Neural cell (in vitro differentiated cells): ENCODE measurements around the gene NPHP4. TPM values are rescaled to one million over a fixed set of nuclear protein-coding genes. Genes with fewer than 3 reads are reported as not detected.

Experiments used
- H2AFZ ChIP-seq: fragments of 200-600, 300-800 bp; sonication (generic), shearing (Covaris generic); 2 replicates; pipeline ENCODE4 v1.6.0; 2014; ENCODE audit warnings: low read depth, mild to moderate bottlenecking, antibody characterized with exemption, low read length, moderate library complexity
- H3F3A ChIP-seq: fragments of 200-600 bp; shearing (Covaris generic); 2 replicates; pipeline ENCODE4 v1.6.1; 2016; ENCODE audit warnings: mild to moderate bottlenecking, moderate library complexity, mixed read lengths, antibody characterized with exemption, low read length; ENCODE audit not compliant: insufficient read depth, poor library complexity, severe bottlenecking
- H3K27ac ChIP-seq: fragments of 200-600, 300-800 bp; sonication (generic), shearing (Covaris generic); 2 replicates; pipeline ENCODE4 v1.5.1; 2014; ENCODE audit warnings: mild to moderate bottlenecking, low read length, moderate library complexity
- H3K27me3 ChIP-seq: fragments of 300-800, 200-600 bp; sonication (generic), shearing (Covaris generic); 2 replicates; pipeline ENCODE4 v1.6.0; 2014; ENCODE audit warnings: mild to moderate bottlenecking, low read depth, low read length, moderate library complexity; ENCODE audit not compliant: insufficient read depth
- H3K36me3 ChIP-seq: fragments of 300-800, 200-600 bp; sonication (generic), shearing (Covaris generic); 2 replicates; pipeline ENCODE4 v1.5.1; 2014; ENCODE audit warnings: mild to moderate bottlenecking, antibody characterized with exemption, low read length, moderate library complexity; ENCODE audit not compliant: insufficient read depth
- H3K4me2 ChIP-seq: fragments of 300-800, 200-600 bp; sonication (generic), shearing (Covaris generic); 2 replicates; pipeline ENCODE4 v1.6.0; 2014; ENCODE audit warnings: mild to moderate bottlenecking, low read length
- H3K4me3 ChIP-seq: fragments of 300-800, 200-600 bp; sonication (generic), shearing (Covaris generic); 2 replicates; pipeline ENCODE4 v1.5.1; 2014; ENCODE audit warnings: mild to moderate bottlenecking, low read length, moderate library complexity
- H3K79me2 ChIP-seq: fragments of 200-600 bp; shearing (Covaris generic); replicated peaks from 2 replicates; pipeline ENCODE4 v1.6.0; 2014; ENCODE audit warnings: mild to moderate bottlenecking, low read length, moderate library complexity; ENCODE audit not compliant: insufficient read depth
- H3K9ac ChIP-seq: fragments of 300-800, 200-600 bp; sonication (generic), shearing (Covaris generic); 2 replicates; pipeline ENCODE4 v1.6.1; 2016; ENCODE audit warnings: mild to moderate bottlenecking, low read length, mixed read lengths
- H3K9me2 ChIP-seq: fragments of 200-600 bp; shearing (Covaris generic); 2 replicates; pipeline ENCODE4 v1.6.1; 2016; ENCODE audit warnings: mild to moderate bottlenecking, low read length, mixed read lengths; ENCODE audit not compliant: insufficient read depth
- H3K9me3 ChIP-seq: fragments of 200-600, 300-800 bp; sonication (generic), shearing (Covaris generic); 2 replicates; pipeline ENCODE4 v1.6.1; 2016; ENCODE audit warnings: mild to moderate bottlenecking, mixed run types, low read length, moderate library complexity, mixed read lengths
- H4K20me1 ChIP-seq: fragments of 200-600 bp; shearing (Covaris generic); 2 replicates; pipeline ENCODE4 v1.6.1; 2016; ENCODE audit warnings: mild to moderate bottlenecking, mixed run types; ENCODE audit not compliant: insufficient read depth
- EP300 ChIP-seq: fragments of 450-650 bp; conservative IDR thresholded peaks from 2 replicates; pipeline ENCODE4 v1.6.1; 2014; ENCODE audit warnings: antibody characterized with exemption, mild to moderate bottlenecking, moderate library complexity; ENCODE audit not compliant: poor library complexity, severe bottlenecking
- EZH2 ChIP-seq: fragments of 200-600, 300-800 bp; shearing (Covaris generic), sonication (generic); IDR thresholded peaks from 2 replicates; pipeline ENCODE4 v1.6.1; 2014; ENCODE audit warnings: antibody characterized with exemption, low read length, borderline replicate concordance, mild to moderate bottlenecking; ENCODE audit not compliant: insufficient read depth, poor library complexity, severe bottlenecking
- MXI1 ChIP-seq: fragments of 450-650 bp; conservative IDR thresholded peaks from 2 replicates; pipeline ENCODE4 v1.6.1; 2014; ENCODE audit warnings: antibody characterized with exemption, mild to moderate bottlenecking; ENCODE audit not compliant: poor library complexity, severe bottlenecking
- POLR2AphosphoS5 ChIP-seq: IDR thresholded peaks from 2 replicates; pipeline ENCODE4 v1.6.1; 2012
- RAD21 ChIP-seq: fragments of 450-650 bp; conservative IDR thresholded peaks from 2 replicates; pipeline ENCODE4 v1.6.1; 2014; ENCODE audit warnings: antibody characterized with exemption, mild to moderate bottlenecking, moderate library complexity
- REST ChIP-seq: IDR thresholded peaks from 2 replicates; pipeline ENCODE4 v1.6.1; 2012; ENCODE audit warnings: borderline replicate concordance
- SMC3 ChIP-seq: fragments of 450-650 bp; conservative IDR thresholded peaks from 2 replicates; pipeline ENCODE4 v1.6.1; 2014; ENCODE audit warnings: antibody characterized with exemption, mild to moderate bottlenecking, moderate library complexity; ENCODE audit not compliant: poor library complexity
- TAF1 ChIP-seq: IDR thresholded peaks from 2 replicates; pipeline ENCODE4 v1.6.1; 2012; ENCODE audit warnings: low read depth
- polyA plus RNA-seq: library from polyadenylated mRNA; depleted of rRNA; stranded (reverse); fragments of >200 nt; gene quantifications from 2 replicates; pipeline ENCODE4 v1.2.3, GENCODE V29; 2014
- TF ChIP-seq, protein P1 (sequence below): fragments of 450-650 bp; IDR thresholded peaks from 2 replicates; pipeline ENCODE4 v1.5.1; 2014; ENCODE audit warnings: antibody characterized with exemption, mild to moderate bottlenecking, moderate library complexity; ENCODE audit not compliant: poor library complexity, severe bottlenecking

NPHP4 gene
- polyA plus RNA-seq, 1 donor from 2014 or later, result 17.1 TPM

DNA sequence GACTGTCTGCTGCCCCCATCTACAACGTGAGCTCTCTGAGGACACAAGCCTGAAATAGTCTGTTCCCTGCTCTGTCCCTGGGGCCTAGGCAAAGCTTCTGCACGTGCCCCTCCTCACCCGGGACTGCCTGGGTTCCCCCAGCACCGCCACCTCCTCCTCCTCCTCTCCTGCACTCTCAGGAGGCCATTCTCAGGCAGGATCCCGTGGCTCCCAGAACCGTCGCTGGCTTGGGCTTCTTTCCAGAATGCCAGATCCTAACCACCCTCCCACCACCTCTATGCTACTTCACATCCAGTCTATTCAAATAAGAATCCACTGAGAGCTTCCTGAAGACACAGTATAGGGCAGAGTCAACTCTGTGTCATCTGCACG is 11.2 kb downstream of the NPHP4 start:
- peaks cover 4% of the 10 kb centered on the region for H3K79me2 ChIP-seq
- no peak overlapping the region for H3K4me3 ChIP-seq
- no peak overlapping the region for H3K27ac ChIP-seq
- no peaks in the 10 kb centered on the region for H3K9me3 ChIP-seq
- no peaks in the 10 kb centered on the region for H3K27me3 ChIP-seq
- no peak overlapping the region for H2AFZ ChIP-seq
- no peaks in the 10 kb centered on the region for H3K9me2 ChIP-seq
- H4K20me1 ChIP-seq, result no peaks in the 10 kb centered on the region
- TF ChIP-seq EZH2, result no peak
- TF ChIP-seq REST, result no peak
- TF ChIP-seq RAD21, result no peak
- TF ChIP-seq, protein P1, sequence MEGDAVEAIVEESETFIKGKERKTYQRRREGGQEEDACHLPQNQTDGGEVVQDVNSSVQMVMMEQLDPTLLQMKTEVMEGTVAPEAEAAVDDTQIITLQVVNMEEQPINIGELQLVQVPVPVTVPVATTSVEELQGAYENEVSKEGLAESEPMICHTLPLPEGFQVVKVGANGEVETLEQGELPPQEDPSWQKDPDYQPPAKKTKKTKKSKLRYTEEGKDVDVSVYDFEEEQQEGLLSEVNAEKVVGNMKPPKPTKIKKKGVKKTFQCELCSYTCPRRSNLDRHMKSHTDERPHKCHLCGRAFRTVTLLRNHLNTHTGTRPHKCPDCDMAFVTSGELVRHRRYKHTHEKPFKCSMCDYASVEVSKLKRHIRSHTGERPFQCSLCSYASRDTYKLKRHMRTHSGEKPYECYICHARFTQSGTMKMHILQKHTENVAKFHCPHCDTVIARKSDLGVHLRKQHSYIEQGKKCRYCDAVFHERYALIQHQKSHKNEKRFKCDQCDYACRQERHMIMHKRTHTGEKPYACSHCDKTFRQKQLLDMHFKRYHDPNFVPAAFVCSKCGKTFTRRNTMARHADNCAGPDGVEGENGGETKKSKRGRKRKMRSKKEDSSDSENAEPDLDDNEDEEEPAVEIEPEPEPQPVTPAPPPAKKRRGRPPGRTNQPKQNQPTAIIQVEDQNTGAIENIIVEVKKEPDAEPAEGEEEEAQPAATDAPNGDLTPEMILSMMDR, result no peak
- TF ChIP-seq SMC3, result no peak
- TF ChIP-seq EP300, result no peak
- no peak for TF ChIP-seq MXI1
- no peak for TF ChIP-seq POLR2AphosphoS5
- no peak for TF ChIP-seq TAF1
- H3K9ac ChIP-seq, result no peak overlapping the region
- no peaks in the 10 kb centered on the region for H3K36me3 ChIP-seq
- H3K4me2 ChIP-seq, result no peak overlapping the region
- no peaks in the 10 kb centered on the region for H3F3A ChIP-seq

DNA sequence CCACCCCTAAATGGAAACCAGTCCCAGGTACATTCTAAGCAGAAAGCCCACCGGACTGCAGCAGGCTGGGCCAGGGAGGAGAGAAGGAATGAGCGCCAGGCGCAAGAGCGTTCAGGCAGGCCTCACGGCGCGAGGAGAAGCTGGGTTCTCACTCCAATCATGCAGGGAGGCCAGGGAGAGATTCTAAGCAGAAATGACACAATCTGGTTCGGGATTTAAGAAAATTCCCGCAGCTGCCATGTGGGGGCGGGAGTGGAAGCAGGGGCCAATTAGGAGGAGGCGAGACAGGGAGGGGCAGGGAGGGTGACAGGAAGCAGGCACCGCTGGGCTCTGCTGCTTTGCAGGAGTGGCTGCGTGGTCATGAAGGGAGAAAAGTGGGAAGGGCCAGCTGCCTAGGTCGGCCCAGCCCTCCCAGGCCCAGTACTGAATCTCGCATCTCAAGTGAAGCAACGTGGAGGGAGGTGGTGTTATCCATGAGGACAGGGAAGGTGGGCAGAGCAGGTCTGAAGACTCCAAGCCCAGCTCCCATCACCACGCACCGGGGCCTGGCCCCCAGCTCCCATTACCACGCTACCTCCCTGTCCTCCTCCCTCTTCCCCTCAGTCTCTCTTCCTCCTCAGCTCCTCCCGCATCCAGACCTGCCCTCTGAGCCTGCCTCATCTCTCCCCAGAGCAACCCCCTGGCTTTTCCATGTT is 11.8 kb downstream of the NPHP4 start:
- TF ChIP-seq, protein P1, result no peak
- TF ChIP-seq REST (no peak), EZH2 (no peak), POLR2AphosphoS5 (no peak), SMC3 (no peak), EP300 (no peak), TAF1 (no peak), MXI1 (no peak), RAD21 (no peak)
- Histone ChIP-seq H3K9ac (no peak overlapping the region), H3K36me3 (no peaks in the 10 kb centered on the region), H4K20me1 (no peaks in the 10 kb centered on the region), H3K9me3 (no peaks in the 10 kb centered on the region), H3K27me3 (no peaks in the 10 kb centered on the region), H3K4me2 (no peak overlapping the region), H3K27ac (no peak overlapping the region), H2AFZ (no peak overlapping the region), H3K9me2 (no peaks in the 10 kb centered on the region), H3K79me2 (no peaks in the 10 kb centered on the region), H3K4me3 (no peak overlapping the region), H3F3A (no peaks in the 10 kb centered on the region)
